GM18507 (cell line): ENCODE measurements around the gene CFAP206.
"Not testable (repeated sequence)": the region's sequence is repeated elsewhere in the genome, so short reads cannot be mapped to it uniquely, and the experiment has no call there.

Experiments used
- DNase-seq: peaks from one replicate; pipeline ENCODE4 v3.0.0; 2011; ENCODE audit warnings: low read depth; ENCODE audit not compliant: insufficient read length; ENCODE audit errors: extremely low spot score
- FAIRE-seq: peaks from 2 replicates; lab custom pipeline; 2011; peaks lifted over from hg19 to GRCh38; lab: Jason Lieb, UNC

The CFAP206 gene

GRCh38 chr6:87408721-87409155, 966 bp downstream of the CFAP206 start:
- FAIRE-seq (no peak), DNase-seq (no peak)

- DNase-seq, result no peak
- FAIRE-seq, result no peak
These were observed 11.5 kb downstream of the CFAP206 start for GRCh38 chr6:87419266-87419665.

GRCh38 chr6:87420360-87420759, 12.6 kb downstream of the CFAP206 start:
- DNase-seq (no peak), FAIRE-seq (no peak)

- FAIRE-seq, result no peak
- DNase-seq, result no peak
These were observed 13.8 kb downstream of the CFAP206 start for GRCh38 chr6:87421576-87421975.

- no peak for DNase-seq
- no peak for FAIRE-seq
These were observed 19.0 kb downstream of the CFAP206 start for GRCh38 chr6:87426789-87427188.

GRCh38 chr6:87430499-87430898, 22.7 kb downstream of the CFAP206 start:
- no peak for DNase-seq
- no peak for FAIRE-seq

GRCh38 chr6:87431263-87431662, 23.5 kb downstream of the CFAP206 start:
- FAIRE-seq (no peak), DNase-seq (no peak)

- FAIRE-seq, result peak; percentile 49
- DNase-seq, result peak; percentile 15
These were observed 28.7 kb downstream of the CFAP206 start for GRCh38 chr6:87436435-87436834.

- no peak for FAIRE-seq
- DNase-seq, result no peak
These were observed 33.9 kb downstream of the CFAP206 start for GRCh38 chr6:87441711-87442110.

GRCh38 chr6:87444362-87444761, 36.6 kb downstream of the CFAP206 start:
- FAIRE-seq (no peak), DNase-seq (no peak)

GRCh38 chr6:87465051-87465450, 57.3 kb downstream of the CFAP206 start:
- no peak for DNase-seq
- no peak for FAIRE-seq

- peak; percentile 83 for FAIRE-seq
These were observed 65.0 kb downstream of the CFAP206 start, which contains the start of gene SLC35A1 for GRCh38 chr6:87472525-87473418. TSS of gene SLC35A1 (plus strand) at chr6:87472974. CDS start at chr6:87473004, 30 bp downstream.

GRCh38 chr6:87473419-87473903, 65.7 kb downstream of the CFAP206 start:
- DNase-seq, result peak; percentile 2
- no peak for FAIRE-seq

More at GRCh38 chr6:87472525-87473418, 65.0 kb downstream of the CFAP206 start, which contains the start of gene SLC35A1:
- DNase-seq, result peak; percentile 87

- DNase-seq, result no peak
- FAIRE-seq, result no peak
These were observed 74.2 kb downstream of the CFAP206 start for GRCh38 chr6:87481931-87482330.

- no peak for DNase-seq
- no peak for FAIRE-seq
These were observed 74.6 kb downstream of the CFAP206 start for GRCh38 chr6:87482366-87482765.

- DNase-seq (no peak), FAIRE-seq (no peak)
These were observed 76.2 kb downstream of the CFAP206 start for GRCh38 chr6:87483929-87484328.

- DNase-seq (no peak), FAIRE-seq (no peak)
These were observed 76.7 kb downstream of the CFAP206 start for GRCh38 chr6:87484491-87484890.

GRCh38 chr6:87487555-87487954, 79.8 kb downstream of the CFAP206 start:
- FAIRE-seq (no peak), DNase-seq (no peak)

- FAIRE-seq, DNase-seq: not testable (repeated sequence)
These were observed 81.6 kb downstream of the CFAP206 start for GRCh38 chr6:87489326-87489725.

GRCh38 chr6:87494761-87495422, 87.1 kb downstream of the CFAP206 start:
- DNase-seq (no peak), FAIRE-seq (no peak)
